Measurements from ENCODE around the gene TLK1.
"Not testable (repeated sequence)": the region's sequence is repeated elsewhere in the genome, so short reads cannot be mapped to it uniquely, and the experiment has no call there.

Gene TLK1

GRCh38 chr2:171091517-171091916 lies 69.2 kb downstream of the TLK1 start:
- H2BK120ac ChIP-seq (ENCODE audit: insufficient read depth, low read length, poor library complexity); H4K8ac ChIP-seq (ENCODE audit: low read depth, low read length); H3K79me2 ChIP-seq (ENCODE audit: control insufficient read depth, insufficient read depth, low read length, poor library complexity); H3K18ac ChIP-seq (ENCODE audit: low read length); H3K4me1 ChIP-seq (ENCODE audit: control insufficient read depth in 1 of 2, insufficient read depth in 2 of 2, low read length in 2 of 2); H3K4me2 ChIP-seq (ENCODE audit: low read length); H3K9ac ChIP-seq (ENCODE audit: low read length); H3K4ac ChIP-seq (ENCODE audit: low read depth, low read length); H2BK5ac ChIP-seq (ENCODE audit: low read depth, low read length, poor library complexity); H3K14ac ChIP-seq (ENCODE audit: low read length); H3K36me3 ChIP-seq (ENCODE audit: control insufficient read depth in 1 of 2, insufficient read depth in 2 of 2, low read length in 2 of 2); H4K91ac ChIP-seq (ENCODE audit: low read depth, low read length); H2BK12ac ChIP-seq (ENCODE audit: low read length); H3K4me3 ChIP-seq (ENCODE audit: low read depth, low read length); H2AK5ac ChIP-seq (ENCODE audit: low read length); DNase-seq; H3K27ac ChIP-seq (ENCODE audit: low read depth, low read length); H2AFZ ChIP-seq (ENCODE audit: insufficient read depth, low read length, poor library complexity); H4K12ac ChIP-seq (ENCODE audit: low read depth, low read length); H3K27me3 ChIP-seq (ENCODE audit: insufficient read depth, low read length); H3K9me3 ChIP-seq (ENCODE audit: insufficient read depth, low read depth, low read length); H3K23ac ChIP-seq (ENCODE audit: low read length); H3K79me1 ChIP-seq (ENCODE audit: low read length): not testable (repeated sequence)
- WGBS (ENCODE audit: extremely low coverage, insufficient coverage, insufficient read length) = no CpG with 5 or more reads among the region's 11 CpGs

DNA sequence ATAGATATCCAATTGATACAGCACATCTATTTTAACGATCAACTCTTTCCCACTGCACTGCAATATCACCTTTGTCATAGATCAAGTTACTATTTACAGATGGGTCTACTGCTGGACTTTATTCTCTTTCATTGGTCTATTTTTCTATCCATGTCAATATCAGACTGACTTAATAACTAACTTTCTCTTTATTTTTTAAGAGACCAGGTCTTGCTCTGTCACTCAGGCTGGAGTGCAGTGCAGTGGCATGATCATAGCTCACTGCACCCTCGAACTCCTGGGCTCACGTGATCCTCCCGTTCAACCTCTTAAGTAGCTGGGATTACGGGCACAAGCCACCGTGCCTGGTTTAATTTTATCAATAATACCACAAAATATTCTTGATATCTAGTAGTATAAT lies 71.2 kb downstream of the TLK1 start:
- H2AK5ac ChIP-seq (ENCODE audit: low read length) = no peak overlapping the region

GRCh38 chr2:171088057-171088834 lies 72.4 kb downstream of the TLK1 start:
- no peak overlapping the region for H3K18ac ChIP-seq (ENCODE audit: low read length)
- WGBS (ENCODE audit: extremely low coverage, insufficient coverage, insufficient read length) = no CpG with 5 or more reads among the region's 5 CpGs
- peaks cover 2% of the 10 kb centered on the region for H3K79me1 ChIP-seq (ENCODE audit: low read length)
- no peak overlapping the region for H2BK5ac ChIP-seq (ENCODE audit: low read depth, low read length, poor library complexity)
- no peak overlapping the region for H3K4me3 ChIP-seq (ENCODE audit: low read depth, low read length)
- H4K91ac ChIP-seq (ENCODE audit: low read depth, low read length) = no peak overlapping the region
- no peaks in the 10 kb centered on the region for H3K27me3 ChIP-seq (ENCODE audit: insufficient read depth, low read length)
- no peak overlapping the region for H4K8ac ChIP-seq (ENCODE audit: low read depth, low read length)
- no peak overlapping the region for H3K23ac ChIP-seq (ENCODE audit: low read length)
- H3K9me3 ChIP-seq (ENCODE audit: insufficient read depth, low read depth, low read length) = no peaks in the 10 kb centered on the region
- H2AFZ ChIP-seq (ENCODE audit: insufficient read depth, low read length, poor library complexity) = no peak overlapping the region
- no peak overlapping the region for H2BK12ac ChIP-seq (ENCODE audit: low read length)
- peaks cover 0 to 1% of the 10 kb centered on the region in 2 experiments for H3K36me3 ChIP-seq (ENCODE audit: control insufficient read depth in 1 of 2, insufficient read depth in 2 of 2, low read length in 2 of 2)
- no peak overlapping the region for H3K14ac ChIP-seq (ENCODE audit: low read length)
- no peak overlapping the region for H3K27ac ChIP-seq (ENCODE audit: low read depth, low read length)
- no peaks in the 10 kb centered on the region for H3K79me2 ChIP-seq (ENCODE audit: control insufficient read depth, insufficient read depth, low read length, poor library complexity)
- H3K9ac ChIP-seq (ENCODE audit: low read length) = no peak overlapping the region
- no peak for DNase-seq
- H2BK120ac ChIP-seq (ENCODE audit: insufficient read depth, low read length, poor library complexity) = no peak overlapping the region
- H3K4me2 ChIP-seq (ENCODE audit: low read length) = no peak overlapping the region
- H4K12ac ChIP-seq (ENCODE audit: low read depth, low read length) = no peak overlapping the region
- H3K4me1 ChIP-seq (ENCODE audit: control insufficient read depth in 1 of 2, insufficient read depth in 2 of 2, low read length in 2 of 2) = peaks cover 0 to 6% of the 10 kb centered on the region in 2 experiments
- H2AK5ac ChIP-seq (ENCODE audit: low read length) = no peak overlapping the region
- no peak overlapping the region for H3K4ac ChIP-seq (ENCODE audit: low read depth, low read length)

More for the DNA sequence above, 71.2 kb downstream of the TLK1 start:
- no CpG with 5 or more reads among the region's 6 CpGs for WGBS (ENCODE audit: extremely low coverage, insufficient coverage, insufficient read length)
- DNase-seq = no peak
- no peak overlapping the region for H4K8ac ChIP-seq (ENCODE audit: low read depth, low read length)
- H2BK5ac ChIP-seq (ENCODE audit: low read depth, low read length, poor library complexity) = no peak overlapping the region
- no peak overlapping the region for H3K27ac ChIP-seq (ENCODE audit: low read depth, low read length)
- H3K23ac ChIP-seq (ENCODE audit: low read length) = no peak overlapping the region
- no peak overlapping the region for H3K4me2 ChIP-seq (ENCODE audit: low read length)
- H4K91ac ChIP-seq (ENCODE audit: low read depth, low read length) = no peak overlapping the region
- H2BK12ac ChIP-seq (ENCODE audit: low read length) = no peak overlapping the region
- H3K9me3 ChIP-seq (ENCODE audit: insufficient read depth, low read depth, low read length) = no peaks in the 10 kb centered on the region
- no peak overlapping the region for H3K4ac ChIP-seq (ENCODE audit: low read depth, low read length)
- no peaks in the 10 kb centered on the region for H3K79me2 ChIP-seq (ENCODE audit: control insufficient read depth, insufficient read depth, low read length, poor library complexity)
- H3K9ac ChIP-seq (ENCODE audit: low read length) = no peak overlapping the region
- H3K36me3 ChIP-seq (ENCODE audit: control insufficient read depth in 1 of 2, insufficient read depth in 2 of 2, low read length in 2 of 2) = peaks cover 0 to 1% of the 10 kb centered on the region in 2 experiments
- H4K12ac ChIP-seq (ENCODE audit: low read depth, low read length) = no peak overlapping the region
- H3K4me3 ChIP-seq (ENCODE audit: low read depth, low read length) = no peak overlapping the region
- no peak overlapping the region for H2BK120ac ChIP-seq (ENCODE audit: insufficient read depth, low read length, poor library complexity)
- no peak overlapping the region for H3K14ac ChIP-seq (ENCODE audit: low read length)
- no peaks in the 10 kb centered on the region for H3K27me3 ChIP-seq (ENCODE audit: insufficient read depth, low read length)
- H3K18ac ChIP-seq (ENCODE audit: low read length) = no peak overlapping the region
- H3K79me1 ChIP-seq (ENCODE audit: low read length) = peaks cover 2% of the 10 kb centered on the region
- H2AFZ ChIP-seq (ENCODE audit: insufficient read depth, low read length, poor library complexity) = no peak overlapping the region
- peaks cover 0 to 8% of the 10 kb centered on the region in 2 experiments for H3K4me1 ChIP-seq (ENCODE audit: control insufficient read depth in 1 of 2, insufficient read depth in 2 of 2, low read length in 2 of 2)

DNA sequence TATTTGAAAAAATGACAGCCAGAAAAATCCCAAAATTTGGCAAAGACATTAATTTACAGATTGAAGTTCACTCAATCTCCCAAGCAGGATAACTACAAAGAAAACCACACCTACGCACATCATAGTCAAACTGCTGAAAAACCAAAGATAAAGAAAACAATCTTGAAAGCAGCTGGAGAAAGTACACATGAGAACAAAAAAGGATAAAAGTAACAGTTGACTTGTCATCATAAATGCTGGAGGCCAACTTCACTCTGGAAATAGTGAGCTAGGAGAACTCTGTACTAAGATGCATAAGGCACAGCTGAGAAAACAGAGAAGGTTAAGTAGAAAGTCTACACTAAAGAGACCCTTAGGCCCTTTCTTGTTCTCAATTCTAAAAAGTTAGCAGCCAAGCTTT lies 73.1 kb downstream of the TLK1 start:
- no CpG with 5 or more reads among the region's 1 CpG for WGBS (ENCODE audit: extremely low coverage, insufficient coverage, insufficient read length)
- Histone ChIP-seq H3K4me2 (ENCODE audit: low read length) (no peak overlapping the region), H4K12ac (ENCODE audit: low read depth, low read length) (no peak overlapping the region)

More for the DNA sequence above, 73.1 kb downstream of the TLK1 start:
- H2BK12ac ChIP-seq (ENCODE audit: low read length) = no peak overlapping the region
- H3K14ac ChIP-seq (ENCODE audit: low read length) = no peak overlapping the region
- H3K4me3 ChIP-seq (ENCODE audit: low read depth, low read length) = no peak overlapping the region
- no peak overlapping the region for H2AK5ac ChIP-seq (ENCODE audit: low read length)
- no peak overlapping the region for H3K9ac ChIP-seq (ENCODE audit: low read length)
- peaks cover 2% of the 10 kb centered on the region for H3K79me1 ChIP-seq (ENCODE audit: low read length)
- peaks cover 0 to 1% of the 10 kb centered on the region in 2 experiments for H3K36me3 ChIP-seq (ENCODE audit: control insufficient read depth in 1 of 2, insufficient read depth in 2 of 2, low read length in 2 of 2)
- no peak overlapping the region for H3K18ac ChIP-seq (ENCODE audit: low read length)
- H4K8ac ChIP-seq (ENCODE audit: low read depth, low read length) = no peak overlapping the region
- peaks cover 0 to 6% of the 10 kb centered on the region in 2 experiments for H3K4me1 ChIP-seq (ENCODE audit: control insufficient read depth in 1 of 2, insufficient read depth in 2 of 2, low read length in 2 of 2)
- H3K27me3 ChIP-seq (ENCODE audit: insufficient read depth, low read length) = no peaks in the 10 kb centered on the region
- H3K23ac ChIP-seq (ENCODE audit: low read length) = no peak overlapping the region
- H2AFZ ChIP-seq (ENCODE audit: insufficient read depth, low read length, poor library complexity) = no peak overlapping the region
- no peak overlapping the region for H2BK120ac ChIP-seq (ENCODE audit: insufficient read depth, low read length, poor library complexity)
- no peak overlapping the region for H3K27ac ChIP-seq (ENCODE audit: low read depth, low read length)
- no peak overlapping the region for H3K4ac ChIP-seq (ENCODE audit: low read depth, low read length)
- no peak overlapping the region for H2BK5ac ChIP-seq (ENCODE audit: low read depth, low read length, poor library complexity)
- no peak for DNase-seq
- no peak overlapping the region for H4K91ac ChIP-seq (ENCODE audit: low read depth, low read length)
- no peaks in the 10 kb centered on the region for H3K79me2 ChIP-seq (ENCODE audit: control insufficient read depth, insufficient read depth, low read length, poor library complexity)
- no peaks in the 10 kb centered on the region for H3K9me3 ChIP-seq (ENCODE audit: insufficient read depth, low read depth, low read length)

Data from trophoblast cell (in vitro differentiated cells and primary cell).